HepG2 (cell line): ENCODE data around the gene MRPL14. TPM values are rescaled to one million over a fixed set of nuclear protein-coding genes. Genes with fewer than 3 reads are reported as not detected.

Source experiments
- MTF1 ChIP-seq: sonication (generic); formaldehyde crosslinking; IDR thresholded peaks from 2 replicates; pipeline ENCODE4 v1.5.0; 2020; ENCODE audit warnings: missing genetic modification reagents
- MXD3 ChIP-seq: IDR thresholded peaks from 2 replicates; pipeline ENCODE4 v1.6.1; 2016; ENCODE audit warnings: mild to moderate bottlenecking, missing biosample characterization, missing genetic modification reagents
- NCOR1 ChIP-seq: fragments of 200-600 bp; sonication (generic); IDR thresholded peaks from 2 replicates; pipeline ENCODE4 v1.7.0; 2017; ENCODE audit warnings: antibody characterized with exemption, low read length, borderline replicate concordance
- NR2F6 ChIP-seq, 2 experiments: IDR thresholded peaks; 2 replicates each; pipeline ENCODE4 v1.6.1; 2016; ENCODE audit warnings: antibody characterized with exemption in 1 of 2, mild to moderate bottlenecking in 1 of 2
- PITX1 ChIP-seq: sonication (generic); formaldehyde crosslinking; IDR thresholded peaks from 2 replicates; pipeline ENCODE4 v1.5.1; 2020; ENCODE audit warnings: mild to moderate bottlenecking, missing genetic modification reagents
- PLSCR1 ChIP-seq: sonication (generic); formaldehyde crosslinking; IDR thresholded peaks from 2 replicates; pipeline ENCODE4 v1.5.0; 2020; ENCODE audit warnings: missing genetic modification reagents, mild to moderate bottlenecking, borderline replicate concordance
- RFX3 ChIP-seq: IDR thresholded peaks from 2 replicates; pipeline ENCODE4 v1.6.1; 2016; ENCODE audit warnings: missing biosample characterization, missing genetic modification reagents
- SIX4 ChIP-seq: sonication (generic); formaldehyde crosslinking; IDR thresholded peaks from 2 replicates; pipeline ENCODE4 v1.4.0; 2020; ENCODE audit warnings: missing genetic modification reagents
- SMARCE1 ChIP-seq: fragments of 450-650 bp; IDR thresholded peaks from 2 replicates; pipeline ENCODE4 v1.6.1; 2017; ENCODE audit warnings: borderline replicate concordance
- ZFAT ChIP-seq: sonication (generic); formaldehyde crosslinking; conservative IDR thresholded peaks from 2 replicates; pipeline ENCODE4 v1.8.1; 2023; ENCODE audit warnings: missing genetic modification reagents, inconsistent platforms
- ZFP82 ChIP-seq: sonication (generic); formaldehyde crosslinking; IDR thresholded peaks from 2 replicates; pipeline ENCODE4 v1.5.1; 2020; ENCODE audit warnings: mild to moderate bottlenecking, missing genetic modification reagents, borderline replicate concordance
- ZNF101 ChIP-seq: sonication (generic); formaldehyde crosslinking; IDR thresholded peaks from 2 replicates; pipeline ENCODE4 v1.4.0; 2020; ENCODE audit warnings: mild to moderate bottlenecking, low read depth, missing genetic modification reagents, borderline replicate concordance
- ZNF276 ChIP-seq: sonication (generic); formaldehyde crosslinking; IDR thresholded peaks from 2 replicates; pipeline ENCODE4 v1.4.0; 2020; ENCODE audit warnings: mild to moderate bottlenecking, low read depth, missing genetic modification reagents
- ZNF44 ChIP-seq: sonication (generic); formaldehyde crosslinking; IDR thresholded peaks from 2 replicates; pipeline ENCODE4 v1.5.1; 2020; ENCODE audit warnings: mild to moderate bottlenecking, missing genetic modification reagents
- ZNF530 ChIP-seq: sonication (generic); formaldehyde crosslinking; IDR thresholded peaks from 2 replicates; pipeline ENCODE4 v1.5.0; 2020; ENCODE audit warnings: low read depth, mild to moderate bottlenecking, missing genetic modification reagents
- ZNF597 ChIP-seq: sonication (generic); formaldehyde crosslinking; IDR thresholded peaks from 2 replicates; pipeline ENCODE4 v1.5.0; 2020; ENCODE audit warnings: missing genetic modification reagents
- ZNF850 ChIP-seq: sonication (generic); formaldehyde crosslinking; conservative IDR thresholded peaks from 2 replicates; pipeline ENCODE4 v1.9.0; 2021; ENCODE audit warnings: mild to moderate bottlenecking, missing genetic modification reagents
- polyA plus RNA-seq, 8 experiments: library from polyadenylated mRNA; depleted of rRNA in 3 of 8; stranded (reverse) in 7 of 8; unstranded in 1 of 8; fragments of >200 nt; fragmentation: Illumina TruSeq in 4 of 8; extraction: Trizol in 4 of 8; gene quantifications; 2 replicates each; pipeline versions ENCODE4 v1.2.1 to v1.2.3, GENCODE V29; 2011 to 2016; ENCODE audit warnings: low read depth in 4 of 8, missing spikeins in 1 of 8, mixed read lengths in 1 of 8; ENCODE audit not compliant: insufficient read depth in 1 of 8
- total RNA-seq, 5 experiments: library from RNA; depleted of rRNA; stranded (reverse); fragments of >200 nt; fragmentation: Illumina TruSeq; extraction: Trizol; gene quantifications; 2 replicates each; pipeline ENCODE4 v1.2.3, GENCODE V29; 2016; ENCODE audit warnings: low read depth in 1 of 5
- TF ChIP-seq, protein P1 (sequence below): sonication (generic); formaldehyde crosslinking; IDR thresholded peaks from 2 replicates; pipeline ENCODE4 v1.4.0; 2020; ENCODE audit warnings: low read depth, mild to moderate bottlenecking, missing genetic modification reagents
- TF ChIP-seq, protein P2 (sequence below): sonication (generic); formaldehyde crosslinking; IDR thresholded peaks from 2 replicates; pipeline ENCODE4 v1.4.0; 2020; ENCODE audit warnings: mild to moderate bottlenecking, missing genetic modification reagents
- TF ChIP-seq, protein P3 (sequence below): sonication (generic); formaldehyde crosslinking; conservative IDR thresholded peaks from 2 replicates; pipeline ENCODE4 v1.8.0; 2022; ENCODE audit warnings: missing genetic modification reagents

MRPL14 gene
- total and polyA plus RNA-seq, 2 of the 13 experiments (the other 11 are each of a cell fraction or from before 2014, with no cell fraction given), result 157 to 178 TPM

- TF ChIP-seq SMARCE1 (no peak), RFX3 (no peak), ZNF101 (CRISPR knock-in tag) (no peak), ZNF276 (CRISPR knock-in tag) (no peak), MXD3 (CRISPR knock-in tag) (no peak), ZNF530 (CRISPR knock-in tag) (no peak), SIX4 (CRISPR knock-in tag) (no peak), ZFAT (no peak), MTF1 (CRISPR knock-in tag) (no peak), ZNF850 (CRISPR knock-in tag) (no peak), ZNF597 (CRISPR knock-in tag) (no peak), ZFP82 (CRISPR knock-in tag) (no peak), ZNF44 (CRISPR knock-in tag) (peak; percentile 93; the same call in 1 of the 2 replicates), NCOR1 (no peak), NR2F6 (IDR thresholded peaks at IDR 0.05) (peak; percentile 38; the same call in 1 of the 2 replicates), NR2F6 (CRISPR knock-in tag; IDR thresholded peaks at IDR 0.05) (no peak), PLSCR1 (CRISPR knock-in tag) (no peak), PITX1 (CRISPR knock-in tag) (peak; percentile 51; the same call in 1 of the 2 replicates)
- TF ChIP-seq, protein P1, sequence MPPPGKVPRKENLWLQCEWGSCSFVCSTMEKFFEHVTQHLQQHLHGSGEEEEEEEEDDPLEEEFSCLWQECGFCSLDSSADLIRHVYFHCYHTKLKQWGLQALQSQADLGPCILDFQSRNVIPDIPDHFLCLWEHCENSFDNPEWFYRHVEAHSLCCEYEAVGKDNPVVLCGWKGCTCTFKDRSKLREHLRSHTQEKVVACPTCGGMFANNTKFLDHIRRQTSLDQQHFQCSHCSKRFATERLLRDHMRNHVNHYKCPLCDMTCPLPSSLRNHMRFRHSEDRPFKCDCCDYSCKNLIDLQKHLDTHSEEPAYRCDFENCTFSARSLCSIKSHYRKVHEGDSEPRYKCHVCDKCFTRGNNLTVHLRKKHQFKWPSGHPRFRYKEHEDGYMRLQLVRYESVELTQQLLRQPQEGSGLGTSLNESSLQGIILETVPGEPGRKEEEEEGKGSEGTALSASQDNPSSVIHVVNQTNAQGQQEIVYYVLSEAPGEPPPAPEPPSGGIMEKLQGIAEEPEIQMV (CRISPR knock-in tag), result no peak
- TF ChIP-seq, protein P2, sequence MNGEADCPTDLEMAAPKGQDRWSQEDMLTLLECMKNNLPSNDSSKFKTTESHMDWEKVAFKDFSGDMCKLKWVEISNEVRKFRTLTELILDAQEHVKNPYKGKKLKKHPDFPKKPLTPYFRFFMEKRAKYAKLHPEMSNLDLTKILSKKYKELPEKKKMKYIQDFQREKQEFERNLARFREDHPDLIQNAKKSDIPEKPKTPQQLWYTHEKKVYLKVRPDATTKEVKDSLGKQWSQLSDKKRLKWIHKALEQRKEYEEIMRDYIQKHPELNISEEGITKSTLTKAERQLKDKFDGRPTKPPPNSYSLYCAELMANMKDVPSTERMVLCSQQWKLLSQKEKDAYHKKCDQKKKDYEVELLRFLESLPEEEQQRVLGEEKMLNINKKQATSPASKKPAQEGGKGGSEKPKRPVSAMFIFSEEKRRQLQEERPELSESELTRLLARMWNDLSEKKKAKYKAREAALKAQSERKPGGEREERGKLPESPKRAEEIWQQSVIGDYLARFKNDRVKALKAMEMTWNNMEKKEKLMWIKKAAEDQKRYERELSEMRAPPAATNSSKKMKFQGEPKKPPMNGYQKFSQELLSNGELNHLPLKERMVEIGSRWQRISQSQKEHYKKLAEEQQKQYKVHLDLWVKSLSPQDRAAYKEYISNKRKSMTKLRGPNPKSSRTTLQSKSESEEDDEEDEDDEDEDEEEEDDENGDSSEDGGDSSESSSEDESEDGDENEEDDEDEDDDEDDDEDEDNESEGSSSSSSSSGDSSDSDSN (CRISPR knock-in tag), result peak; percentile 18; the same call in 1 of the 2 replicates
- TF ChIP-seq, protein P3, sequence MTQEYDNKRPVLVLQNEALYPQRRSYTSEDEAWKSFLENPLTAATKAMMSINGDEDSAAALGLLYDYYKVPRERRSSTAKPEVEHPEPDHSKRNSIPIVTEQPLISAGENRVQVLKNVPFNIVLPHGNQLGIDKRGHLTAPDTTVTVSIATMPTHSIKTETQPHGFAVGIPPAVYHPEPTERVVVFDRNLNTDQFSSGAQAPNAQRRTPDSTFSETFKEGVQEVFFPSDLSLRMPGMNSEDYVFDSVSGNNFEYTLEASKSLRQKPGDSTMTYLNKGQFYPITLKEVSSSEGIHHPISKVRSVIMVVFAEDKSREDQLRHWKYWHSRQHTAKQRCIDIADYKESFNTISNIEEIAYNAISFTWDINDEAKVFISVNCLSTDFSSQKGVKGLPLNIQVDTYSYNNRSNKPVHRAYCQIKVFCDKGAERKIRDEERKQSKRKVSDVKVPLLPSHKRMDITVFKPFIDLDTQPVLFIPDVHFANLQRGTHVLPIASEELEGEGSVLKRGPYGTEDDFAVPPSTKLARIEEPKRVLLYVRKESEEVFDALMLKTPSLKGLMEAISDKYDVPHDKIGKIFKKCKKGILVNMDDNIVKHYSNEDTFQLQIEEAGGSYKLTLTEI, result no peak
These were observed 15.6 kb upstream of the MRPL14 start (continued) for GRCh38 chr6:44142835-44143234.
